ENCODE measurements around the gene APOA5.
"Not testable (repeated sequence)": the region's sequence is repeated elsewhere in the genome, so short reads cannot be mapped to it uniquely, and the experiment has no call there.

APOA5 gene

GRCh38 chr11:116791813-116792143, at the start of gene APOA5:
APOA5 (minus strand) TSS chr11:116791879; CDS start chr11:116791860, 19 bp downstream.
- no peak for DNase-seq

- no peak for DNase-seq
Measured at GRCh38 chr11:116840746-116841296, 49.1 kb upstream of the APOA5 start.

DNA sequence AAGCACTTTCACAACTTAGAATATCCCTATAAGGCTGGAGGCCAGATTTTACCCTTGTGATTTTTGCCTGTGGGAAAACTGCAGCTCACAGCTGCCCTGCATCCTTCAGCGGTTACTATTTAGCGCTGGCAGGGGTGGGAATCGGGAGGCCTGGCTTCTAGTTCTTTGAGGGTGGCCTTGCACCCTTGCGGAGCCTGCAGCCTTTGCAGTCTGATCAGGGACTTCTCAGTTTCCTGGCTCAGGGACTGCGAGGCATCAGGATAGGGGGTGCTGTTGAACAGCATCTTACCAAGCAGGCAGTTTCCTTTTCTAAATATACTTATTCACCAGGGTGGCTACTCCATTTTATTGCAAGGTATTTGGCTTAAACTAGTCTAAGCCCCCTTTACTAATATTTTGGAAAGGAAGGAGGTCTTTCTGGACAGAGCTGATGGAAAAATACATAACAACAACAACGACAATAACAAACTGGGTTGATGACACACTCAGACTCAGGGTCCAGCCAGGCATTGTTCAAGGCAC, 48.6 kb upstream of the APOA5 start:
- DNase-seq: peak in 2 of 14 donors; percentile 9 to 10

GRCh38 chr11:116838321-116839084, 46.8 kb upstream of the APOA5 start:
- DNase-seq: no peak

DNA sequence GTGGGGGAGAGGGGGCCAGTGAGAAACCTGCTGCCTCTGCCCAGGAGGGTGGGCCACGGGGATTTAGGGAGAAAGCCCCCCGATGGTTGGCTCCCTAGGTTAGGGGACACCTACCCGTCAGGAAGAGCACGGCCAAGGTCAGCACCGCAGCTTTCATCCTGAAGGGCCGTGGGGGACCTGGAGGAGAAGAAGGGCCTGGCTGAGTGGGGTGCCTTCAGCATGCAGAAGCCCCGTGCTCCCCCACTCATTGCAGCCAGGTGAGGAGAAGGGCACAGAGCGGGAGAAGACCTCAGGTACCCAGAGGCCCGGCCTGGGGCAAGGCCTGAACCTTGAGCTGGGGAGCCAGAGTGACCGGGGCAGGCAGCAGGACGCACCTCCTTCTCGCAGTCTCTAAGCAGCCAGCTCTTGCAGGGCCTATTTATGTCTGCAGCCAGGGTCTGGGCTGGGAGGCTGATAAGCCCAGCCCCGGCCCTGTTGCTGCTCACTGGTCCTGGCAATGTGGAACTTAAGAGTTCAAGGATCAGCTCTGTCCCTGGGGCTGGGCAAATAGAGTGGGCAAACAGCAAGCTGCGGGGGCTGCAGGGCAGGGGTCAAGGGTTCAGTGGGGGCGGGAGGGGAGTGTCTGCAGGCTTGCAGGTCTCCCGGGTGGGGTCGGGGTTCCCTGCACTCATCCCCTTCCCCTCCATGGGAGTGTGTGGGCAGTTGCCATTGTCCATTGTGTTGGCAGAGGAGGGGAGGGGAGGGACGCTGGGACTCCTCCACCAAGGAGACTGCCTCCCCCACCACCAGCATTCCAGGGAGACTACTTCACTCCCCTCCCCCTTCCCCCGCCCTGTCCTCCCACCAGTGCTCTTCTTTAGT, 45.8 kb upstream of the APOA5 start, which contains the start of gene APOA1:
APOA1 (minus strand) TSS at position 392 of the 861 bp plus-strand sequence; CDS start at position 157, 235 bp downstream.
- DNase-seq: no peak

- DNase-seq: no peak
Measured at GRCh38 chr11:116836632-116836991, 44.9 kb upstream of the APOA5 start.

DNA sequence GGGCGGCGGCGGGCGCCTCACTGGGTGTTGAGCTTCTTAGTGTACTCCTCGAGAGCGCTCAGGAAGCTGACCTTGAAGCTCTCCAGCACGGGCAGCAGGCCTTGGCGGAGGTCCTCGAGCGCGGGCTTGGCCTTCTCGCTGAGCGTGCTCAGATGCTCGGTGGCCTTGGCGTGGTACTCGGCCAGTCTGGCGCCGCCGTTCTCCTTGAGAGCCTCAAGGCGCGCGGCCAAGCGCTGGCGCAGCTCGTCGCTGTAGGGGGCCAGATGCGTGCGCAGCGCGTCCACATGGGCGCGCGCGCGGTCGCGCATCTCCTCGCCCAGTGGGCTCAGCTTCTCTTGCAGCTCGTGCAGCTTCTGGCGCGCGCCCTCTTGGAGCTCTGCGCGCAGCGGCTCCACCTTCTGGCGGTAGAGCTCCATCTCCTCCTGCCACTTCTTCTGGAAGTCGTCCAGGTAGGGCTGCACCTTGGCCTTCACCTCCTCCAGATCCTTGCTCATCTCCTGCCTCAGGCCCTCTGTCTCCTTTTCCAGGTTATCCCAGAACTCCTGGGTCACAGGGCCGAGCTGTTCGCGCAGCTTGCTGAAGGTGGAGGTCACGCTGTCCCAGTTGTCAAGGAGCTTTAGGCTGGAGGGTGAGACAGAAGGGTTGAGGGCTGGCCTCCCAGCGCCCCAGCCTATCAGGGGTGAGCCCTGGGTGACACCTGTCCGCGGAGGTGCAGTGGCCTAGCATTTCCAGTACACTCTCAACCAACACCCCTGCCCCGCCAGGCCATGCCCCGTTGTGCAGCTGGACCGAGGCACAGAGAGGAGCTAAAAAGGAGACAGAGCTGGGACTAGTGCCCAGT, 44.3 kb upstream of the APOA5 start:
- peak in 13 of 14 donors; percentile 29 to 84 (median 71) for DNase-seq

- no peak for DNase-seq
Measured at GRCh38 chr11:116835042-116835772, 43.5 kb upstream of the APOA5 start.

DNA sequence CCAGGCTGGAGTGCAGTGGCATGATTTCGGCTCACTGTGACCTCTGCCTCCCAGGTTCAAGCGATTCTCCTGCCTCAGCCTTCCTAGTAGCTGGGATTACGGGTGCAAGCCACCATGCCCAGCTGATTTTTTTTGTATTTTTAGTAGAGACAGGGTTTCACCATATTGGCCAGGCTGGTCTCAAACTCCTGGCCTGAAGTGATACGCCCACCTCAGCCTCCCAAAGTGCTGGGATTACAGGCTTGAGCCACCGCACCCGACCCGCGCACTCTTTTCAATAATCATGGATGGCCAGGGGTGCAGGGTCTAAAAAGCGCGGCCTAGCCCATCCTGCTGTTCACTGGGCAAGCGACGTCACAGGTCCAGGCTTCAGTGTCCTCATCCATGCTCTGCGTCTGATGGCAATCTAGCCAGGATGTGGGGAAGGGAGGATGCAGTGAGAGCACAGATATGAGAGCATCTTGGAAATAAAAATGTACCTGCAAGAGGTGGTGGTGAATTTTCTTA, 42.9 kb upstream of the APOA5 start:
- not testable (repeated sequence) for DNase-seq

GRCh38 chr11:116833816-116834534, 42.3 kb upstream of the APOA5 start:
- DNase-seq: no peak

DNA sequence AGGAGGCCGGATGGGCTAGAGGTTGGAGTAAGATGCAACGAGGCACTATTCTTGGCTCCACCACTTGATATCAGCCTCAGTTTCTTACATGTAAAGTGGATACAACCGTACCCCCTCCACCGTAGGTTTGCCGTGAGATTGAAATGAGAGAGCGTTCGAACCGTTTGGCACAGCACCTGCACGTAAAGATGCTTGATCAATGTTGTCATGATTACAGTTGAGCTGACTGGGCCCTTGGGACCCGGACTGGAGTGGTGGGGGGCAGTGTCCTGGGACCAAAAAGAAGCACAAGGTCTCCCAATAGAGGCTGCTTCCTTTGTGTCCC, 41.8 kb upstream of the APOA5 start:
- DNase-seq: no peak

- no peak for DNase-seq
Measured at GRCh38 chr11:116832350-116833290, 40.9 kb upstream of the APOA5 start.

- no peak for DNase-seq
Measured at GRCh38 chr11:116831790-116832349, 40.2 kb upstream of the APOA5 start.

GRCh38 chr11:116830184-116830912, 38.7 kb upstream of the APOA5 start:
- DNase-seq: no peak

DNA sequence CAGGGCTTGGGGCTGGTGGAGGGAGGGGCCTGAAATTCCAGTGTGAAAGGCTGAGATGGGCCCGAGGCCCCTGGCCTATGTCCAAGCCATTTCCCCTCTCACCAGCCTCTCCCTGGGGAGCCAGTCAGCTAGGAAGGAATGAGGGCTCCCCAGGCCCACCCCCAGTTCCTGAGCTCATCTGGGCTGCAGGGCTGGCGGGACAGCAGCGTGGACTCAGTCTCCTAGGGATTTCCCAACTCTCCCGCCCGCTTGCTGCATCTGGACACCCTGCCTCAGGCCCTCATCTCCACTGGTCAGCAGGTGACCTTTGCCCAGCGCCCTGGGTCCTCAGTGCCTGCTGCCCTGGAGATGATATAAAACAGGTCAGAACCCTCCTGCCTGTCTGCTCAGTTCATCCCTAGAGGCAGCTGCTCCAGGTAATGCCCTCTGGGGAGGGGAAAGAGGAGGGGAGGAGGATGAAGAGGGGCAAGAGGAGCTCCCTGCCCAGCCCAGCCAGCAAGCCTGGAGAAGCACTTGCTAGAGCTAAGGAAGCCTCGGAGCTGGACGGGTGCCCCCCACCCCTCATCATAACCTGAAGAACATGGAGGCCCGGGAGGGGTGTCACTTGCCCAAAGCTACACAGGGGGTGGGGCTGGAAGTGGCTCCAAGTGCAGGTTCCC, 38.0 kb upstream of the APOA5 start, which contains the start of gene APOC3:
APOC3 (plus strand) TSS at position 383 of the 659 bp plus-strand sequence. CDS start 676 bp downstream, outside the sequence.
- no peak for DNase-seq

GRCh38 chr11:116828632-116829524, 37.2 kb upstream of the APOA5 start:
- no peak for DNase-seq

DNA sequence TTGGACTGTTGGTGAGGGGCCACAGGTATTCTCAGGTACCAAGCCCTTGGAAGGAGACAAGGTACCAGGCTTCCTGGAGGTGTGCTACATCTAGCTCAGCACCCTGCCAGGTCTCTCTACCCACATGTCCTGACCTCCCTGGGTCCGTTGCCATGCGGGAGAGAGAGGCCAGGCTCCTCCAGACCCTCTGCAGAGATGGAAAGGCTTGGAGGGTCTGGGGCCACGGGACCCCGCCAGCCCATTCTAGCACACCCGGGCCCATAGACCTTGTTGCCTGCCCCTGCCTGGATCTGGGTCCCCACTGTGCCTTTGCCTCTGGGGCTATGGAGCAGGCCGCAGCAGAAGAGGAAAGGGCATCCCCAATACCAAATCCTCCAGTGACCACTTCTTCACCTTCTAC, 35.8 kb upstream of the APOA5 start:
- no peak for DNase-seq

Measured in C1 segment of cervical spinal cord (tissue), 14 donors.